HTR-8/SVneo (cell line): ENCODE data around the gene FADD.
"Not testable (repeated sequence)": the region's sequence is repeated elsewhere in the genome, so short reads cannot be mapped to it uniquely, and the experiment has no call there.

Source experiments
- DNase-seq: peaks from one replicate; pipeline ENCODE4 v3.0.0; 2011; ENCODE audit warnings: low spot score, mixed read lengths; ENCODE audit not compliant: insufficient read length
- FAIRE-seq: peaks from 2 replicates; lab custom pipeline; 2011; peaks lifted over from hg19 to GRCh38; lab: Jason Lieb, UNC

FADD gene

DNA sequence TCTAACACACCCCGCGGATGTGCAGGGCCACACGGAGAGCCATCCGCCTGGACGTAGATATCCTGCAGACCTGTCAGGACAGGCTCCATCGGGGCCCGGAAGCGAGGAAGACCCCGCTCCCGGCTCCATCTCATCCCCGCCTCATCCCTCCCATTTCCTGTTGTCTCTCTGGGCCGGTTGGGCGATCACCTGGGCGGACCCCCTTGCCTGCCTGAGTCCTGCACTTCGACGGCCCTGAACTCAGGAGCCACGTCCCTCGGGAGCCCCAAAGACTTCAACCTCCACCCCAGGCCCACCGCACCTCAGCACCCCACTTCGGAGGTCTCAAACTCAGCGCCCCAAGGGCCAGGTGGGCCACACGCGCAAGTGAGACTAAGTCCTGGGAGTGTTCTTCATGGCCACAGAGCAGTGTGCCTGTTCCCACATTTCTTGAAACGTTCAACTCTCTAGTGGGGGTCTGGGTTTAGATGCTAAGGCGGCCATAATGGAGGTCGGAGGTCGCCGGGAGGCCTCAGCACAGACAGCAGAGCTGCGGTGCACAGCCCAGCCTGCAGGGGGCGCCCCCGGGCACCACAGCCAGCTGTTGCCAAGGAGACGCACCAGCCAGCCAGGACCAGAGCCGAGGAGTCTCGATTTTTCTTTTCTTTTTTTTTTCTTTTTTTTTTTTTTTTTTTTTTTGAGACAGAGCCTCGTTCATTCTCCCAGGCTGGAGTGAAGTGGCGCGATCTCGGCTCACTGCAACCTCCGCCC lies 26.0 kb upstream of the FADD start:
- DNase-seq (peak; percentile 59), FAIRE-seq (no peak)

DNA sequence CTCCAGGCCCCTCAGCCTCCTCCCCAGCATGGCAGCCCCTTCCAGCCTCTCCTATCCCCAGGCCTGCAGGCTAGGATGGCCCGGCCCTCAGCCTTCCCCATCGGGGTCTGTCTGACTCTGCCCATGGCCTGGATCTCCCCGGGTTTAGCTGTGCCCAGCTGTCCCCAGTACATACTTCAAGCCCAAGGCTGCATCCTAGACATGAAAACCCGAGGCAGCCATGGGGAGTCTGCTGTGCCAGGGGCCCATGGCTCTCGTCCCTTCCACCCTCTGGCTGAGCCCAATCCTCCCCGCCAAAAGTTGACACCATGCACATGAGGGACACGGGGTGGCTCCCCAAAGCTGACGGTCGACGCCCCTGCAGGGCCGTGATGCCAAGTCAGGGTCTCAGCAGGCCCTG lies 22.2 kb upstream of the FADD start:
- DNase-seq (no peak), FAIRE-seq (no peak)

DNA sequence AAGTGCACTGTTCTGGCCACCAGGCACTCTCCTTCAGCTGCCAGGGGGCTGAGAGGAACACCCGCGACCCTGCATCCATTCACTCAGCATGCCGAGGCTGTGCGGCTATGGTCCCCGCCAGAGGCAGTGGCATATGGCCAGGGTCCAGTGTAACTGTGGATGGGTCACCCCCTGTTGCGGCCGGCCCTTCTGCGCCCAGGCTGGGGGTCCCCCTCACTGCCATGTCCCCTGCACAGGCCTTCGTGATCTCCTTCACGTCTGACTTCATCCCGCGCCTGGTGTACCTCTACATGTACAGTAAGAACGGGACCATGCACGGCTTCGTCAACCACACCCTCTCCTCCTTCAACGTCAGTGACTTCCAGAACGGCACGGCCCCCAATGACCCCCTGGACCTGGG lies 20.8 kb upstream of the FADD start:
- FAIRE-seq (no peak), DNase-seq (no peak)

DNA sequence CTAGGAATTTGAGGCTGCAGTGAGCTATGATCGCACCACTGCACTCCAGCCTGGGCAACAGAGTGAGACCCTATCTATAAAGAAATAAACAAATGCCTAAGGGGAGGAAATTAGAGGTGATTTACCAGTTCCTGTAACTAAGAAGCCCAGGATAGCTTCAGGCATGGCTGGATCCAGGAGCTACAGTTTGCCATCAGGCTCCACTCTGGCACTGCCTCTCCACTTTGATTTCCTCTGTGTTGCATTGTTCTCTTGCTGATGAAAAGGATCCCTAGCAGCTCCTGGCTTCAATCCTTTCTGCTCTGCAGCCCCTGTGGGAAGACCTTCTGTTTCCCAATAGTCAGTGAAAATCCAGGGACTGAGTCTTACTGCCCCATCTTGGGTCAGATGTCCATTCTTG lies 20.1 kb upstream of the FADD start:
- DNase-seq (no peak), FAIRE-seq (no peak)

DNA sequence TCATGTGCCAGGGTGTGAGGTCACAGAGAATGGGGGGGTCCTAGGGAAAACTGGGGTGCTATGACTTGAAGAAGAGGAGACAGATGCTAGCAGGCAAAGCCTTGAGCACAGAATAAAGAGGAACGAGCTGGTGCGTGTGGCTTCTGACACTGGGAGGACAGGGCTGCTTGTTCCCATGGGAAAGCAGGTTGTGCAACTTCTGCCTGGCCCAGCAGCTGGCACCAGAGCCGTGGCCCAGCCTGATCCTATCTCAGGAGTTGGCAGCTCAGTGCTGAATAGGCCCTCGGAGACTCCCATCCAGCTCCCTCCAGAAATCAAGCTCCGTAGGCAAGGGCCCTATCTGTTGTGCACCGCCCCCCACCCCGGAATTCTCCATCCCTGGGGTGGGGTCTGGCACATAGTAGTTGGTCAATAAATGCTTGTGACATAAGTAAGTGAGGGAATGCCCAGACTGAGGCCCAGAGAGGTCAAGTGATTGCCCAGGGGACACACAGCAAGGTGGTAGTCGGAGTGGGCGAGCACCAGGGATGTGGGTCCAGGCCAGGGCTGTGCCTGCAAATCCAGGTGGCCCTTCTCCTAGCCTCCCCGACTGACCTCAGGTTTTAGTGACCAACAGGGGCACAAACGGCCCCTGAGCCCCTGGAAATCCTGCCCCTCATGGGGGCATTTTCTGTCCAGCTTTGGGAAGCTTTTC lies 19.5 kb upstream of the FADD start:
- DNase-seq (no peak), FAIRE-seq (no peak)

DNA sequence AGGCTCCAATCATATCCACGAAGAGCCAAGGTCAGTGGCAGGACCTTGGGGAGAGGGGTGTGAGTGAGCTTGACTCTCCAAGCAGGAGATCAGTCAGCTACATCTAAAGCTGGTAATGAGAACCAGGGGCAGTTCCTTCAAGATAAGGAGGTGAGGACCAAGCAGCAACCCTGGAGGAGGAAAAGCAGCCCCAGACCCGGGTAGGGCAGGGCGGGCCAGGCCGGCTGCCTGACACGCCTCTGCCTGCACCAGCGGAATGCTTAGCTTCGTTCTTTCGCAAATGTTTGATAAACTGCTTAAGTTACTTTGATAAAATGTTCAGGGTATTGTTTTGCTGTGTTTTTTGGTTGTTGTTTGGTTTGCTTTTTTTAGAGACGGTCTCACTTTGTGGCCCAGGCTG lies 18.7 kb upstream of the FADD start:
- DNase-seq: no peak
- no peak for FAIRE-seq

DNA sequence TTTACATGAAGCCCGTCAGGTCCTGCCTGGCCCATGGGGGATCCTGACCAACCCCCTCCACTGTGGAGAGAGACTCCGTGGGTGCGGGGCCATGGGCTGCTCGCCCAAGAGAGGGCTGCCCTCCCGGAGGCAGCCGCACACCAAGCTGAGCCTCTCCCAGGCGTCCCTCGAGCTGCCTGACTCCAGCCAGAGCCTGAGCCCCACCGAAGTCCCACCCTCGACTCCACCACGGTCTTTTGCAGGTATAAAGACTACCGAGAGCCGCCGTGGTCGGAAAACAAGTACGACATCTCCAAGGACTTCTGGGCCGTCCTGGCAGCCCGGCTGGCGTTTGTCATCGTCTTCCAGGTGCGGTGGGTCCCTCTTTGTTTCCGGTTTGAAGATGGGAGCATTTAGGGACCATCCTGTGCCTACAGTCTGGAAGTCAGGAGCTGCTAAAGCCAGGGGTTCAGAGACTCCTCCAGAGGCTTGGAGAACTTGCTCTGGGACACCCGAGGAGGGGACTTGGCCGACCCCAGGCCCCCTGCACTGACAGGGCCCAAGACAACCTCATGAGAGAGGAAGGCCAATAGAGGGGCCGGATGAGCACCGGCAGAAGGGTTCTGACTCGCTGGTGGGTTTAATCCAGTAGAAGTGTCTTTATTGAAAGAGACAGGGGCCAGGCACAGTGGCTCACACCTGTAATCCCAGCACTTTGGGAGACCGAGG lies 17.6 kb upstream of the FADD start:
- DNase-seq: no peak
- no peak for FAIRE-seq

DNA sequence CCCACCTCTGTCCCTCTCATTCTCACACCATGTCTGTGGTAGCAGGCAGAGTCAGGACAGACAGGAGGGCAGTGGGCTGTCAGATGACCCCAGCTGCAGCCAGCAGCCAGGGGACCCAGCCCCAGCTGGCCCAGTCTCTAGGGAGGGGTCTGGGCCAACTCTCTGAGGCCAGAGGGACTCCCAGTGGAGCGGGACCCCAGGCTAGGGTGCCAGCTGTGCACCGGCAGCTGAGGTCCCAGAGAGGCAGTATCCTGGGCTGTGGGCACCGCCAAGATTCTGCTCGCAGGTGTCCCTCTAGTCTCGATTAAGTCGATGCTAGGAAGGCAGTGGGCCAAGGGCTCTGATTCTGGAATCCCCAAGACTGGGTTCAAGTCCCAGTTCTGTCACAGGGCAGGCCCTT lies 16.7 kb upstream of the FADD start:
- FAIRE-seq (no peak), DNase-seq (no peak)

DNA sequence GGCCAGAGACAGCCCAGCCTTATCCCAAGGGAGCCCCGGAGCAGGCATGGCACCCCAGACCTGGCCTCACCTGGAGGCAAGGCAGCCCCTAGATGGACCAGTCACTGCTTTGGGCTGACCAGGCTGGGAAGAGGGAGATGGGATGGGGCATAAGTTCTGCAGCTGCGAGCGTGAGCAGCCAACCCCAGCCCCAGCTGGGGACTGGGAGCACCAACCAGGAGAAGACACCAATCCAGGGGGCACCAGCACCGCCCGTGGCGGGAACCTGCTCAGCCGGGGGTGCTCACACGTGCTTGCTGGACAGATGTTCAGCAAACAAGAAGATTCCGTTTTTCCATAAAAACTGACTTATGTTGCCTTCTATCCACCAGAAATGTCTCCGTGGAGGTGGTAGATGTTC lies 16.2 kb upstream of the FADD start:
- FAIRE-seq: no peak
- no peak for DNase-seq

DNA sequence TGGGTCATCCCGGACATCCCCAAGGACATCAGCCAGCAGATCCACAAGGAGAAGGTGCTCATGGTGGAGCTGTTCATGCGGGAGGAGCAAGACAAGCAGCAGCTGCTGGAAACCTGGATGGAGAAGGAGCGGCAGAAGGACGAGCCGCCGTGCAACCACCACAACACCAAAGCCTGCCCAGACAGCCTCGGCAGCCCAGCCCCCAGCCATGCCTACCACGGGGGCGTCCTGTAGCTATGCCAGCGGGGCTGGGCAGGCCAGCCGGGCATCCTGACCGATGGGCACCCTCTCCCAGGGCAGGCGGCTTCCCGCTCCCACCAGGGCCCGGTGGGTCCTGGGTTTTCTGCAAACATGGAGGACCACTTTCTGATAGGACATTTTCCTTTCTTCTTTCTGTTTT lies 15.3 kb upstream of the FADD start:
- DNase-seq (no peak), FAIRE-seq (no peak)

DNA sequence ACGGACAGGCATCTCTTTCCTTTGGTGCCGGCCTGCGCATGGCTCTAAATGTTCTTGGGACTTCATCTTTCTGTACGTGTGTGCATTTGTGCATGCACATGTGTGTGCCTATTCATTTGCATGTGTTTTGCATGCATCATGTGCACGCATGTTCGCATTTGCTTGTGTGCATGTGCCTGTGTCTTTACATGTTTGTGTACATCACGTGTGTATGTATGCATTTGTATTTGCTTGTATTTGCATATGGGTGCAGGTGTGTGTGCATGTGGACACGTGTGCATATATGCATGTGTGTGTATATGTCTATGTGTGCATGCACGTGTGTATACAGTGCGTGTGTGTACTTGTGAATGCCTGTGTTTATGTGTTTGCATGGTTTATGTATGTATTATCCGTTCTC lies 13.5 kb upstream of the FADD start:
- DNase-seq: no peak
- FAIRE-seq: peak; percentile 87

DNA sequence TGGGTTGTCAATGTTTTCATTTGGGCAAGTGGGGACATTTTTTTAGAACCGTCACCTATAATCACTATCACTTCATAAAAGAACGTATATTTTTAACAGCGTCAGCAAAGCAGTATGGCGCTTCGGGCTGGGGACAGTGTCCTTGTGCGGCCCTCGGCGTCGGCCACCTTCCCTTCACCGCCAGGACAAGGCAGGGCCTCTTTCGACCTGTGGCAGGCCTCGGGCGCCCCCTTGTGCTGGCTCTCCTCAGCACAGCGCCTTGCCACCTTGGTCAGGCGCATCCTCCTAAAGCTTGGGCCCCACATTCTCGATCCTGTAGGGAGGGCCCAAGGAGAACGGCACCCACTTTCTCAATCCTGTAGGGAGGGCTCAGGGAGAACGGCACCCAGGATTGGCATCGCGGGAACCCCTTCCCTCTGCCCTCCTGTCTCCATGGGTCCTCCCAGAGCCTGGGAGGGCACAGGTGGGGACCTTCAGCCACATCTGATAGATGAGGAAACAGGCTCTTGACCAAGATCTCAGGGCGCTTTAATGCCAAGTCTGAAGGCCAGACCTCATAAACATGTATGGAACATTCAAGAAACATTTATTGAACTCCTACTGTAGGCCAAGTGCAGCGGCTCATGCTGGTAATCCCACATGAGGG lies 11.5 kb upstream of the FADD start:
- DNase-seq: peak; percentile 84
- FAIRE-seq: peak; percentile 92

DNA sequence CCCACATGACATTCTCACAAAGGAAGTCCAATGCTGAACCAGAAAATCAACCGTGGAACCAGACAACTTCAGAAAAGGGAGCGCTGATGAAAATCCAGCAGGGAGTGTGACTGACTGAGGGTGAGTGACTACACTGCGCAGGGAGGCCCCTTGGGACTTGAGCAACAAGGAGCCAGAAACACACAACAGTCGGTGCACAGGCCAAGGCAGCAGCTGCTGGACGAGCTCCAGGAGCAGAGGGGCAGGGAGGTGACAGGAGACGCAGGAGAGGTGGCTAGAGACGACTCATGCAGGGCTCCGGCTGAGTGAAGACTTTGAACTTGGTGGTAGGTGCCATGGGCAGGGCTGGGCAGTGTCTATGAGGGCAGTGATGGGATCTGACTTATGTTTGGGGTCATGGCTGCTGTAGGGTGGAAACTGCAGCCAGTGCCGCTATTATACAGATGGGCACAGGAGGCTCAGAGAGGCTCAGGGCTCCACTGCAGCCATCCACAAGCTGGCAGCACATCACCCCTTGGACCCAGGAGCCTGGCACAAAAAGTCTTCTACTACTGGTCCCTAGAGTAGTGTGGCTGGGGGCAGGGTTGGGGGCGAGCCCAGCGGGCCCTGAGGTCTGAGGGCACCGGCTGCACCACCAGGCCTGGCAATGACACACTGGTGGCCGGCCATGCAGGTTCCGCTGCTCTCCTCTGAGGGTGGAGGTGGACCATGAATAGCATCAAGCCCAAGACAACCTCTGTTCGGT lies 10.3 kb upstream of the FADD start:
- FAIRE-seq: peak; percentile 28

DNA sequence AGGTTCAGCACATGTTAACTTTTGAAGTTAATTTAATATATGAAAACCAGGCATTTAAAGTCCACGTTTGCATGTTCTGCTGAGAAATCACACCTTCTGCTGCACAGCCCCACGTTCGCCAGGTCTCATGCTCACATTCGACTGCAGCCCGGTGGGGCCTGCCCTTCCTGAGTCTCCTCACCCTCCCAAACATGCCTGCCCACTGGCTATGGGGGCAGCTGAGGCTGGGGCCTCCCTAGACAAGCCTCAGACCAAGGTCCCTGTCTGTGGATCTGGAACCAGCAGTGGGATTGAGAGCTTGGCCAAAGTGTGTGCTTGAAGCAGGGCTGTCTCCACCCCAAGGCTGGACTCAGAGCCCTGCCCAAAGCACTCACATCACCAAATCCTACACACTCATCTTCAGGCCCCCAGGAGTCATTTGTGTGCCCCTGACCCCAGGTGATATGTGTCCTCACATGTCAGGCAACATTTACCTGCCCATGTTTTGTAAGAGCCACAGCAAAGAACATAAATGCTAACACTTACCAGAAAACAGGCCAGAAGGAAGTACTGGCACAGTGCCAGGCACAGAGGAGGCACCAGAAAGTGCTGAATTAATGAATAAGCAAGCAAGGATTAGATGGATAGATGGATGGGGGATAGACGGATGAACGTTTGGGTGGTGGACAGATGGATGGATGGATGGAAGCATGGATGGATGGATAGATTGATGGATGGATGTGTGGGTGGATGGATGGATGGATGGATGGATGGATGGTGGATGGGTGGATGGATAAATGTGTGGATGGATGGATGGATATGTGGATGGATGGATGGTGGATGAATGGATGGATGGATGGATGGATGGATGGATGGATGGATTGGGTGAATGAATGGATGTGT lies 9.4 kb upstream of the FADD start:
- DNase-seq: no peak

More for the DNA sequence above, 10.3 kb upstream of the FADD start:
- no peak for DNase-seq

DNA sequence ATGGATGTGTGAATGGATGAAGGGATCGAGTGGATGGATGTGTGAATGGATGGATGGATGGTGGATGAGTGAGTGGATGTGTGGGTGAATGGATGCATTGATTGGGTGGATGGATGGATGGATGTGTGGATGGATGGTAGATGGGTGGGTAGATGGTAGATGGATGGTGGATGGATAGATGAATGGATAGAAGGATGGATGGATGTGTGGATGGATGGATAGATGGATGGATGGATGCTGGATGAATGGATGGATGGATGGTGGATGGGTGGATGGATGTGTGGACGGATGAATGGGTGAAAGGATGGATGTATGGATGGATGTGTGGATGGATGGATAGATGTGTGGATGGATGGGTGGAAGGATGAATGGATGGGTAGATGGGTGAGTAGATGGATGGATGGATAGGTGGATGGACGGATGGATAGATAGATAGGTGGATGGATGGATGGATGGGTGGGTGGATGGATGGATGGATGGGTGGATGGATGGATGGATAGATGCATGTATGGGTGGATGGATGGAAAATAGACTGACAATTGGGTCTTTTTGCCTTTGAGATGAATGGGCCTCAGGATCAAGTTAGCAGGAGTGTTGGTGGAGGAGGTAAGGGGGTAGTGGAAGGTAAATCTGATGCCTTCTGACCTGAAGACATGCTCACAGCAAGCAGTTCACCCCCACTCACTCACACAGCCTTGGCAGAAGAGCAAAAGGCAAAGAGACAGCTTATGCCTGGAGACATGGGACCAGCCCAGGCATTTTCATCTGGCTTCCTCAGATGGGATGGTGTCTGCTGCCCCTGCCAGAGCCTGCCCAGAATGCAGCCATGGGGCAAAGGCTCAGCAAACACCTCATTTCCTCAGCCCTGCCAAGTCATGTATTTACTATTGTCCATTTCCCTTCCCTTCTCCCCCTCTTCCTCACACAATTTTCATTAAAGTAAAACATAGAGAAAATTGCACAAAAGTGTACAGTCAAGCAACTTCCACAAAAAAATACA lies 8.0 kb upstream of the FADD start:
- DNase-seq (no peak), FAIRE-seq (peak; percentile 90)

More for the DNA sequence above, 9.4 kb upstream of the FADD start:
- FAIRE-seq: no peak

DNA sequence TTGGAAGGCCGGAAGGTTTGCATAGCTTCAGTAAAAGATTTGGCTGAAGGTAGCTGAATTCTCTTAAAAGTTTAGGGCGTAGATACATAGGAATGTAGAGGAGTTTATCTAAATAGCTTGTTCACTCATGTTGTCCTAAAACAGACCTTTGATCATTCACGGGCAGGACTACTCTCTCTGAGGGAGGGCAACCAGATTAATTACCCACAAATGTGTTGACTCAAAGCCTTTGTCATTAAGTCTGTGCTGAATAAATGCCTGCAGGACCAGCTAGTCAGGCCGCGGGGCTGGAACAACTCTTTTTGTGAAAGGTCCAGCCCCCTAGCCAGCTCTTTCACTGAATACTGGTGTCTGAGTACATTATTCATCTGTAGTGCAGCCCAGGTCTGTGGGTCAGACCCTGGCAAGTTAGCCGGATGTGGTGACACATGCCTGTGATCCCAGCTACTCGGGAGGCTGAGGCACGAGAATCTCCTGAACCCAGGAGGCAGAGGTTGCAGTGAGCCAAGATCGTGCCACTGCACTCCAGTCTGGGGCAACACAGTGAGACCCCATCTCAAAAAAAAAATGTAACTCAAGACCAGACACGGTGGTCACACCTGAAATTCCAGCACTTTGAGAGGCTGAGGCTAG lies 2.8 kb upstream of the FADD start:
- FAIRE-seq: no peak
- DNase-seq: no peak

DNA sequence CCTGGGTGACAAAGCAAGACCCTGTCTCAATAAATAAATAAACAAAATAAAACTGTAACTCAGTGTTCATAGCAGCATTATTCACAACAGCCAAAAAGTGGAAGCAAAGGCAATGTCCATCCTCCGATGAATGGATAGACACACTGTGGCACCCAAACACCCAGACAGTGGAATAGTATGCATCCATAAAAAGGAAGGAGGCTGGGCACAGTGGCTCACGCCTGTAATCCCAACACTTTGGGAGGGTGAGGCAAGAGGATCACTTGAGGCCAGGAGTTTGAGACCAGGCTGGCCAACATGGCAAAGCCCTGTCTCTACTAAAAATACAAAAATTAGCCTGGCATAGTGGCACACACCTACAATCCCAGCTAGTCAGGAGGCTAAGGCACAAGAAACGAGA lies 2.0 kb upstream of the FADD start:
- DNase-seq, FAIRE-seq: not testable (repeated sequence)
